Measurements from ENCODE around the gene CEP78. TPM values are rescaled to one million over a fixed set of nuclear protein-coding genes. Genes with fewer than 3 reads are reported as not detected.

Gene CEP78
- total RNA-seq, 2 experiments from 2014 or later, result 10.5 to 12.1 TPM

GRCh38 chr9:78273761-78274160, 37.9 kb downstream of the CEP78 start:
- H3K4me3 Mint-ChIP-seq, result no peak overlapping the region
- ChIA-PET POLR2A (no interaction called here), CTCF (interaction anchor here (0.5 kb wide), 1 partner anchor 36 kb away, joined by 3 read pairs; no protein-coding TSS in a partner anchor)
- no peaks in the 10 kb centered on the region for H3K9me3 ChIP-seq (ENCODE audit: control insufficient read depth in 1 of 2, insufficient read depth in 1 of 2, low read length in 2 of 2)
- DNase-seq (no peak), ATAC-seq (ENCODE audit: poor library complexity) (no peak)
- no peaks in the 10 kb centered on the region for H3K4me1 ChIP-seq (ENCODE audit: insufficient read depth, low read length)
- intact Hi-C loops (cut with DNase I, micrococcal nuclease), result no loop called here
- H3K9me3 Mint-ChIP-seq, result no peaks in the 10 kb centered on the region
- H3K36me3 ChIP-seq (ENCODE audit: insufficient read depth, low read length), result peaks cover 5% of the 10 kb centered on the region
- H3K27ac Mint-ChIP-seq, result no peak overlapping the region
- no peaks in the 10 kb centered on the region for H3K27me3 Mint-ChIP-seq
- H3K27me3 ChIP-seq (ENCODE audit: control insufficient read depth in 1 of 2, insufficient read depth in 2 of 2, low read length in 2 of 2), result no peaks in the 10 kb centered on the region
- peaks cover 29% of the 10 kb centered on the region for H3K36me3 Mint-ChIP-seq (ENCODE audit: low read depth)
- H3K27ac ChIP-seq (ENCODE audit: low read depth in 1 of 2, low read length in 2 of 2), result no peak overlapping the region
- no peak overlapping the region for H3K4me3 ChIP-seq (ENCODE audit: low read length)
- no peak for TF ChIP-seq CTCF (IDR thresholded peaks at IDR 0.05)
- H3K4me1 Mint-ChIP-seq (ENCODE audit: low read depth), result peaks cover 9% of the 10 kb centered on the region

GRCh38 chr9:78278177-78278777, 42.4 kb downstream of the CEP78 start:
- H3K4me1 Mint-ChIP-seq (ENCODE audit: low read depth), result peaks cover 9% of the 10 kb centered on the region
- no peak overlapping the region for H3K27ac Mint-ChIP-seq
- Histone ChIP-seq H3K36me3 (ENCODE audit: insufficient read depth, low read length) (no peaks in the 10 kb centered on the region), H3K4me1 (ENCODE audit: insufficient read depth, low read length) (no peaks in the 10 kb centered on the region), H3K9me3 (ENCODE audit: control insufficient read depth in 1 of 2, insufficient read depth in 1 of 2, low read length in 2 of 2) (no peaks in the 10 kb centered on the region), H3K4me3 (ENCODE audit: low read length) (no peak overlapping the region), H3K27ac (ENCODE audit: low read depth in 1 of 2, low read length in 2 of 2) (no peak overlapping the region), H3K27me3 (ENCODE audit: control insufficient read depth in 1 of 2, insufficient read depth in 2 of 2, low read length in 2 of 2) (no peaks in the 10 kb centered on the region)
- peaks cover 5% of the 10 kb centered on the region for H3K36me3 Mint-ChIP-seq (ENCODE audit: low read depth)
- CTCF ChIA-PET, result no interaction called here
- TF ChIP-seq CTCF (IDR thresholded peaks at IDR 0.05), result no peak
- no peaks in the 10 kb centered on the region for H3K9me3 Mint-ChIP-seq
- ATAC-seq (ENCODE audit: poor library complexity), result no peak
- intact Hi-C loops (cut with DNase I, micrococcal nuclease), result no loop called here
- POLR2A ChIA-PET, result interaction anchor here (1.8 kb wide), 1 partner anchor 18 kb away, joined by 5 read pairs; the partner anchor contains the start of gene PSAT1
- H3K4me3 Mint-ChIP-seq, result no peak overlapping the region
- H3K27me3 Mint-ChIP-seq, result no peaks in the 10 kb centered on the region
- no peak for DNase-seq

GRCh38 chr9:78278801-78279200, 42.9 kb downstream of the CEP78 start:
- ATAC-seq (ENCODE audit: poor library complexity), result no peak

More at GRCh38 chr9:78278801-78279200, 42.9 kb downstream of the CEP78 start:
- no peak overlapping the region for H3K27ac Mint-ChIP-seq
- Histone ChIP-seq H3K4me1 (ENCODE audit: insufficient read depth, low read length) (no peaks in the 10 kb centered on the region), H3K9me3 (ENCODE audit: control insufficient read depth in 1 of 2, insufficient read depth in 1 of 2, low read length in 2 of 2) (no peaks in the 10 kb centered on the region), H3K27me3 (ENCODE audit: control insufficient read depth in 1 of 2, insufficient read depth in 2 of 2, low read length in 2 of 2) (no peaks in the 10 kb centered on the region), H3K36me3 (ENCODE audit: insufficient read depth, low read length) (no peaks in the 10 kb centered on the region), H3K4me3 (ENCODE audit: low read length) (no peak overlapping the region), H3K27ac (ENCODE audit: low read depth in 1 of 2, low read length in 2 of 2) (no peak overlapping the region)
- intact Hi-C loops (cut with DNase I, micrococcal nuclease), result no loop called here
- no peak for TF ChIP-seq CTCF (IDR thresholded peaks at IDR 0.05)
- no peak for DNase-seq
- no peaks in the 10 kb centered on the region for H3K27me3 Mint-ChIP-seq
- H3K4me1 Mint-ChIP-seq (ENCODE audit: low read depth), result peaks cover 9% of the 10 kb centered on the region
- CTCF ChIA-PET, result interaction anchor here (0.7 kb wide), 1 partner anchor 16 kb away, joined by 3 read pairs; no protein-coding TSS in a partner anchor
- H3K36me3 Mint-ChIP-seq (ENCODE audit: low read depth), result peaks cover 2% of the 10 kb centered on the region
- POLR2A ChIA-PET, result interaction anchor here (1.8 kb wide), 1 partner anchor 18 kb away, joined by 5 read pairs; the partner anchor contains the start of gene PSAT1
- H3K9me3 Mint-ChIP-seq, result no peaks in the 10 kb centered on the region
- H3K4me3 Mint-ChIP-seq, result no peak overlapping the region
